Rectal smooth muscle tissue (tissue), 1 donor: Measurements from ENCODE around the gene ARFGEF2.
"Not testable (repeated sequence)": the region's sequence is repeated elsewhere in the genome, so short reads cannot be mapped to it uniquely, and the experiment has no call there.

Experiments
- H3K27ac ChIP-seq: one replicate; pipeline ENCODE4 v1.7.0; 2013; ENCODE audit warnings: low read depth, low read length, inconsistent platforms
- H3K27me3 ChIP-seq: one replicate; pipeline ENCODE4 v1.7.0; 2013; ENCODE audit warnings: low read length; ENCODE audit not compliant: control insufficient read depth, insufficient read depth
- H3K36me3 ChIP-seq: one replicate; pipeline ENCODE4 v1.7.0; 2013; ENCODE audit warnings: low read length; ENCODE audit not compliant: control insufficient read depth, insufficient read depth
- H3K4me1 ChIP-seq: one replicate; pipeline ENCODE4 v1.7.0; 2013; ENCODE audit warnings: low read length; ENCODE audit not compliant: control insufficient read depth, insufficient read depth
- H3K4me3 ChIP-seq: one replicate; pipeline ENCODE4 v1.7.0; 2013; ENCODE audit warnings: low read length
- H3K9ac ChIP-seq: one replicate; pipeline ENCODE4 v1.7.0; 2013; ENCODE audit warnings: low read length

The ARFGEF2 gene

DNA sequence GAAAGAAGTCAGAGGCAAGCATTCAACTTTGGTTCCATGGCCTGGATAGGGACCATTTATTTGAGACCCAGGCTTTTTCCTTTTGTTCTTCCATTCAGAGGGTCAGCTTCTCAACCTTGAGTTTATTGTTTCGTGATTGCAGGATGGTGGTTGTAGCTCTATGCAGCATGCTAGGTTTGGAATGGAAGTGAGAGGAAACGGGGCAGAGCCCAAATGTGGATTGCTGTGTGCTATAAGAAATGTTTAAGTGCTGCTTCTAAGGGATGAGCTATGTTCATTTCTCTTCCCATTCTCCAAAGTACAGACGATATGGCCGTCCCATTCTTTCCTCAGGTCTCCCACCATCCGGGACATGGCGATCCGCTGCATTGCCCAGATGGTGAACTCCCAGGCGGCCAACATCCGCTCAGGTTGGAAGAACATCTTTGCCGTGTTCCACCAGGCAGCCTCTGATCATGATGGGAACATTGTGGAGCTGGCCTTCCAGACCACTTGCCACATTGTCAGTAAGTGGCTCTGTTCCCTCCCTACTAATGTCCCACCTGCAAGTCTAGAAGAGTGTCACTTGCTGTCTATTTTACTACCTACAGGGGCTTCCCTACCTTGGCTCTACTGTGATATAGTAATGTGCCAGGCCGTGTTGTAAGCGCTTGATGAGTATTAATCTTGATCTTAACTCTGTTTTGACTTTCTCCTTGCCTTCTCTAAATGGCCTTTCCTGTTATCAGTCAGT, 88.6 kb downstream of the ARFGEF2 start:
- H3K4me1 ChIP-seq, result no peaks in the 10 kb centered on the region
- H3K27me3 ChIP-seq, result no peaks in the 10 kb centered on the region
- peaks cover 39% of the 10 kb centered on the region for H3K36me3 ChIP-seq
- H3K4me3 ChIP-seq, result no peak overlapping the region
- no peak overlapping the region for H3K27ac ChIP-seq
- no peak overlapping the region for H3K9ac ChIP-seq

DNA sequence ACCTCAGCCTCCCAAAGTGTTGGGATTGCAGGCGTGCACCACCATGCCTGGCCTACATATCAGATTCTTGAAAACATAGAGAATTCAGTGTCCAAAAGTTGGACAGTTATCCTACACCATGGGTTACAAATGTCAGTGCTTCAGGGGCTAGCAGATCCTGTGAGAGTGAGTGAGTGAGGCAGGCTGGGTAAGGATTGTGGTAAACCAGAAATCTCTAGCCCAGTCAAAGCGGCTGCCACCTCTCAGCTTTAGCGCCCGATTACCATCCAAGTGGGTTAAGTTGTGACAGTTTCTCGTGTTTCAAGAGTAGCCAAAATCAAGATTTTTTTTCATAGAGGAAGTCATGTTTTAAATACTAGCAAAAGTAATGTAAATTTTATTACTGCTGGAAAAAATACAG, 102.7 kb downstream of the ARFGEF2 start:
- Histone ChIP-seq H3K4me3 (no peak overlapping the region), H3K9ac (no peak overlapping the region), H3K4me1 (no peaks in the 10 kb centered on the region), H3K27ac (no peak overlapping the region), H3K27me3 (no peaks in the 10 kb centered on the region), H3K36me3 (peaks cover 24% of the 10 kb centered on the region)

DNA sequence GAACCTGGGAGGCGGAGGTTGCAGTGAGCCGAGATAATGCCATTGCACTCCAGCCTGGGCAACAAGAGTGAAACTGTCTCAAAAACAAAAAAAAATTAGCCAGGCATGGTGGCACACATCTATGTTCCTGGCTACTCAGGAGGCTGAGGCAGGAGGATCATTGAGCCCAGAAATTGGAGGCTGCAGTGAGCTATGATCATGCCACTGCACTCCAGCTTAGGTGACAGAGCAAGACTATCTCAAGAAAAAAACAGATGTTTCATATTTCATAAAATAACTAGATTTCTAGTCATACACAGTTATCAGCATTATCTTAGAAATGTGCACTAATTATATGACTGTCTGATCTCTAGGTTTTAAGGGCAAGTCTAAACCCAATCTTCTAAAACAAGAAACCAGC, 106.7 kb downstream of the ARFGEF2 start:
- H3K36me3 ChIP-seq, result peaks cover 21% of the 10 kb centered on the region
- H3K9ac ChIP-seq, H3K27me3 ChIP-seq, H3K4me3 ChIP-seq, H3K27ac ChIP-seq, H3K4me1 ChIP-seq: not testable (repeated sequence)

DNA sequence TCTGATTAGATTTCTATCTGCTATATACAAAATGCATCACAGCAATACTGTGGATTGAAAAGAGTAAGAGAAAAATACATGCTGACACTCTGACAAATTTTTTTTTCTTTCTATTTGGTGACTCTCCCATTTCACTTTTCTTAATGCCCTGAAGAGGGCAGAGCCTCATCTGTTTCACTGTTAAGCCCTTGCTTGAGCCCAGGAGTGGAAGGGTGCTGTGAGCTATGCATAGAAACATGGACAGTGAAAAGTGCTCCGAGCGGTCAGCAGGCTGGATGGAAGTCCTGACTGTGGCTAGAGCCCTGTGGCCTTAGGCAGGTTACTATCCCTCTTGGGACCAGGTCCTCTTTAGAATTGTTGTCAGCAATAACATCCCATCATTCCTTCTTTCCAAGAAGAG, 107.2 kb downstream of the ARFGEF2 start:
- Histone ChIP-seq H3K27me3 (no peaks in the 10 kb centered on the region), H3K4me1 (no peaks in the 10 kb centered on the region), H3K4me3 (no peak overlapping the region), H3K27ac (no peak overlapping the region), H3K36me3 (peaks cover 25% of the 10 kb centered on the region), H3K9ac (no peak overlapping the region)

DNA sequence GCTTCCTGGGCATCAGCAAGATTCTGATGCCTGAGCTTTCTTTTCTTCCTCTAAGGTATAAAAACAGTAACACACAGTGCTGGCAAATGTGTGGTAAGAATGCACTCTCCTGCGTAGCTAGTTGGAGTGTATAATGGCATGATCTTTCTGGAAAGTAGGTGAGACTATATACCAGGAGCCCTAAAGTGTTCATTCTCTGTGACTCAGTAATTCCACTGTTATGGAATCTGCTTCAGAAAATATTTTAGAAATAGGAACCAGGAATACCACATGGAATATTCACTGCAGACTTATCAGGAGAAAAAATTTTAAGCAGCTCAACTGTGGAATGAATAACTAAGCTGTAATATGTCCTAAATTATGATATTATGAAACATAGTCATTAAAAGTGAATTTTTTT, 107.7 kb downstream of the ARFGEF2 start:
- Histone ChIP-seq H3K27ac (no peak overlapping the region), H3K36me3 (peaks cover 23% of the 10 kb centered on the region), H3K4me1 (no peaks in the 10 kb centered on the region), H3K4me3 (no peak overlapping the region), H3K9ac (no peak overlapping the region), H3K27me3 (no peaks in the 10 kb centered on the region)

DNA sequence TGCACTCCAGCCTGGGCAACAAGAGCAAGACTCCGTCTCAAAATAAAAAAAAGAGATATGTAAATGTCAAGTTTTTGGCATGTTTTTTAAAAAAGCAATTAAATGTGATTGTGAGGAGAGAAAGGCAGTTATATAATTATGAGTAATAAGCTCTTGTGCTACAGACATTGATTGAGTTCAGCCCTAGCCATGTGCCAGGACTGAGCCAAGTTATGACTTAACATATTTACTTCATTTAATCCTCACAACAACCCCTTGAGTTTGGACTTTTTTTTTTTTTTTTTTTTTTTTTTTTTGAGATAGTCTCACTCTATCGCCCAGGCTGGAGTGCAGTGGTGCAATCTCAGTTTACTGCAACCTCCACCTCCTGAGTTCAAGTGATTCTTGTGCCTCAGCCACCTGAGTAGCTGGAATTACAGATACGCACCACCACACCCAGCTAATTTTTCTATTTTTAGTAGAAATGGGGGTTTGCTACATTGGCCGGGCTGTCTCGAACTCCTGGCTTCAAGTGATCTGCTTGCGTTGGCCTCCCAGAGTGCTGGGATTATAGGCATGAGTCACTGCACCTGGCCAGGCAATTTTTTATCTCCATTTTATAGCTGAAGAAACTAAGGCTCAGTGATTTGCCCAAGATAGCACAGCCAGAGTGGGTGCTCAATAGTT, 109.6 kb downstream of the ARFGEF2 start:
- Histone ChIP-seq H3K4me3 (no peak overlapping the region), H3K9ac (no peak overlapping the region), H3K27me3 (no peaks in the 10 kb centered on the region), H3K27ac (no peak overlapping the region), H3K4me1 (no peaks in the 10 kb centered on the region), H3K36me3 (peaks cover 16% of the 10 kb centered on the region)

DNA sequence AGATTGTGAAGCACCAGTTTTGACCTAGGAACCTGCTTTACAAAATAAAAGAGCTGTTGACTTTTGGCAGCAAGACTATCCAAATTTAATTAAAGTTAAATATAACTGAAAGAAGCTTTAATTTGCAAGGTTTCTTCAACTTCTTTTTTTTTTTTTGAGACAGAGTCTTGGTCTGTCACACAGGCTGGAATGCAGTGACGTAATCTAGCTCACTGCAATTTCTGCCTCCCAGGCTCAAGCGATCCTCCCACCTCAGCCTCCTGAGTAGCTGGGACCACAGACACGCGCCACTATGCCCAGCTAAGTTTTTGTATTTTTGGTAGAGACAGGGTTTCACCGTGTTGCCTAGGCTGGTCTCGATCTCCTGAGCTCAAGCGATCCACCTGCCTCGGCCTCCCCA, 110.9 kb downstream of the ARFGEF2 start:
- Histone ChIP-seq H3K4me1 (no peaks in the 10 kb centered on the region), H3K36me3 (peaks cover 16% of the 10 kb centered on the region), H3K27ac (no peak overlapping the region), H3K27me3 (no peaks in the 10 kb centered on the region), H3K4me3 (no peak overlapping the region), H3K9ac (no peak overlapping the region)

DNA sequence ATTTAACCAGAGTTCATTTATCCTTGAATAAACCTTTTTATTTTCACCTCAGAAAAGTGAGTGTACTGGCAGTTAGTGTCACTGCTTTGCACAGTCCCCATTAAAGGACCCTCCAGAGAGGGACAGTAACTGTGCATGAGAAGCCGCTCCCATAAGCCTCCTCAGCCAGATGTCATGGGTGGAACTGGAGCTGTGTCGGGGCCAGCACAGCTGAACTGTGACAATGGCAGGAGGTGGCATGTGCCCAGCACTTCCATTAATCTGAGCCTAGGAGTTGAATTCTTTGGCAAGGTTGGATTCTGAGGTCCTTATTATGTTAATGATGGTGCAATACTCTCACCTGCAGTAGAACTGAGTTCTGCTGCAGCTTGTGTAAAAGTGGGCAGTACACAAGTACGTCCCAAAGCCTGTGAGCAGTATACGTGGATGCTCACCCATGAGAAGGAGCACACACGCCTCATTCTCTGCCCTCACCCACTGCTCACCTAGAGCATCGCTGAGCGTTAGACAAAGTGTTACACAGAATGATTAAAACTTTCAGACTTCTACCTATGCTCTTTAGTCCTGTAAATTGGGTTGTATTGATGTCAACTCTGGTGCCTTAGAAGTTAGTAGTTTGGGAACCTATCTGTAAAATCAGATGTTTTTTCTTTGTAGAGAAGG, 112.7 kb downstream of the ARFGEF2 start:
- H3K36me3 ChIP-seq, result peaks cover 10% of the 10 kb centered on the region
- H3K27ac ChIP-seq, result no peak overlapping the region
- H3K27me3 ChIP-seq, result no peaks in the 10 kb centered on the region
- H3K4me1 ChIP-seq, result no peaks in the 10 kb centered on the region
- no peak overlapping the region for H3K9ac ChIP-seq
- H3K4me3 ChIP-seq, result no peak overlapping the region

DNA sequence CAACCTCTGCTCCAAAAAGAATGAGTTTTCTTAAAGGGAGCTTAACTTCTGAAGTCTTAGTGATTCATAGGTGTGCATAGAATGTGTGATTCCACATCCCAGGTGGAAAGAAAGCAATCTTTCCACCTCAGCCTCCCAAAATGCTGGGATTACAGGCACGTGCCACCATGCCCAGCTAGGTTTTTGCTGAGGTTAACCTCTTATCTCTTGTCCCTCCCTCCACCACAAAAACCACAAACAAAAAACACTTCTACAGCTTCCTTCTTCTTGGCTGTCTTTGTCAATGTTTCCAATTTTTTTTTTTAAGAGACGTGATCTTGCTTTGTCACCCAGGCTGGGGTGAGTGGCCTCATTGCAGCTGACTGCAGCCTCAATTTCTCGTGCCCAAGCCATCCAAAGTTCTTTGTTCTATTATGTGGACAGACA, 116.5 kb downstream of the ARFGEF2 start:
- Histone ChIP-seq H3K27ac (no peak overlapping the region), H3K9ac (no peak overlapping the region), H3K27me3 (no peaks in the 10 kb centered on the region), H3K4me3 (no peak overlapping the region), H3K4me1 (no peaks in the 10 kb centered on the region), H3K36me3 (peaks cover 5% of the 10 kb centered on the region)

DNA sequence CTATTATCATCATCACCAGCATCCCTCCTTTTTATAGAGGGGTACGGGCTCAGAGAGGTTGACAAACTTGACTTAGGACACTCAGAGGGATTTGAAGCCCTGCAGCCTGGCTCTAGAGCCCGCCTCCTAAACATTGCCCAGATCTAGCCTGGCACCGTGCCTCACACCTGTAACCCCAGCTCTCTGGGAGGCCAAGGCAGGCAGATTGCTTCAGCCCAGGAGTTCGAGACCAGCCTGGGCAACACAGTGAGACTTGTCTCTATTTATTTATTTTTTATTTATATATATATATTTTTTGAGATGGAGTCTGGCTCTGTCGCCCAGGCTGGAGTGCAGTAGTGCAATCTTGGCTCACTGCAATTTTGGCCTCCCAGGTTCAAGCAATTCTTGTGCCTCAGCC, 118.3 kb downstream of the ARFGEF2 start:
- no peak overlapping the region for H3K4me3 ChIP-seq
- H3K36me3 ChIP-seq, result no peaks in the 10 kb centered on the region
- H3K9ac ChIP-seq, result no peak overlapping the region
- no peak overlapping the region for H3K27ac ChIP-seq
- H3K4me1 ChIP-seq, result no peaks in the 10 kb centered on the region
- H3K27me3 ChIP-seq, result no peaks in the 10 kb centered on the region

DNA sequence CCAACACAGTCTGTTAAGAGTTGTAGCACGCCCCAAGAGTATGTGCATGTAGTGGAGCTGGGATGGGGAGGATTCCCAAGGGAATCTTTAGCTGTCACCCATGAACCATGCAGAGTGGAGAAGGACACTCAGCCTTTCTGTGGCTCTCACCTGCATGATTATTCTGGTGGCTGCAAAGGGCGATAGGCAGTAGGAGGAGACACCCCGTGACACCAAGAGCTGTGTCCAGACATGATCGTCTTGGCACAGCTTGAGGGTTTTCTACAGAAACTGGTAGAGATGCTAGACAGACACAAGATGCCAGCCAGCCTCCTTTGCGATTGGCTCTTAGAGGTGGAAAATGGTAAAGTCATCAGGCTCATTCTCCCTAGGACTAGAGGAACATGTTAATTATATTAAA, 121.5 kb downstream of the ARFGEF2 start:
- H3K27ac ChIP-seq, result no peak overlapping the region
- H3K9ac ChIP-seq, result no peak overlapping the region
- no peaks in the 10 kb centered on the region for H3K27me3 ChIP-seq
- peaks cover 6% of the 10 kb centered on the region for H3K4me1 ChIP-seq
- H3K36me3 ChIP-seq, result no peaks in the 10 kb centered on the region
- no peak overlapping the region for H3K4me3 ChIP-seq

DNA sequence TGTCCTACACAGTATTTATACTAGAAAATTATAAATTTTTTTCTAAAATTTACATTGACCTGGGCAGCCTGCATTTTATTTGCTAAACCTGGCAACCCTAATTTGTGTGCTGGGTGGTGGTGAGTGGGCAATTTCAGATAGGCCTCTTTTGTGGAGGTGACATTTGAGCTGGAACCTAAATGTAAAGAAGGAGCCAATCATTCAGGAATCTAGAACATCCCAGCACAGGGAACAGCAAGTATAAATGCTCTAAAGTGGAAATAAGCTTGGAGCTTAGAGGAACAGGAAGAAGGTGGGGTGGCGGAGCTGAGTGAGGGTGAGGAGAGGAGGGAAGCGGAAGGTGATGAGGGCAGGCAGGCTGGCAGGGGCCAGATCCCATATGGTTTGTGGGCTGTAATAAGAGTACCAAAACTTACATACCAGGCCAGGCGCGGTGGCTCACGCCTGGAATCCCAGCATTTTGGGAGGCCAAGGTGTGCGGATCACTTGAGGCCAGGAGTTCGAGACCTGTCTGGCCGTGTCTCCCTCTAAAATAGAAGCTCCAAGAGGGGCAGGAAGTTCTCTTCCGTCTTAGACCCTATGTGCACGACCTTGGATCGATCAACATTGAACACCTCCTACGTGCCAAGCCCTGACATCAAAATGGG, 124.1 kb downstream of the ARFGEF2 start:
- no peaks in the 10 kb centered on the region for H3K27me3 ChIP-seq
- no peaks in the 10 kb centered on the region for H3K36me3 ChIP-seq
- peaks cover 6% of the 10 kb centered on the region for H3K4me1 ChIP-seq
- peak overlapping the region; percentile 100 for H3K4me3 ChIP-seq
- H3K9ac ChIP-seq, result peak overlapping the region; percentile 24
- peak overlapping the region; percentile 87 for H3K27ac ChIP-seq
